Measurements from ENCODE around the gene PAIP2.

- TF ChIP-seq CTCF (IDR thresholded peaks at IDR 0.05) (no peak), EP300 (IDR thresholded peaks at IDR 0.05) (no peak)
Measured at GRCh38 chr5:139358064-139358463, 16.4 kb downstream of the PAIP2 start.
